ENCODE results near the gene SPIN1.

DNA sequence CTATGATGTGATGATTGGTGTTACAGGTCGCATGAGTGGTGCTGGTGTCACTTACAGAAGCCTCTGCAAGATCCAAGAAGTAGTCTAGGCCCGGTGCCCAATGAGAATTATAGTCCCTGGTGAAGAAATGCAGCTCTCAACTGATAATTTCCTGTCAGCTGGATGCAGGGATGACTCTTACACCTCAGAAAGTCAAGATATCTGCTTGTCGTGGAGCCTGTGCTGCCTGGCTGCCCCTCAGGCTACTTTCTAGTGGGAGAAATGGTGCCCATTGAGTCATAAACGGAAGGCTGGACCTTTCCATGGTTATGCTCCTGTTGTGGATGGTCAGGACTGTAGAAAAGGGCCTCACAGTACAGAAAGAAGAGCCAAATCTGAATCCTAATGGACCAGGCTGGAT is 99.9 kb downstream of the SPIN1 start:
- TF ChIP-seq POLR2AphosphoS5 (IDR thresholded peaks at IDR 0.05; ENCODE audit: low read depth, low read length), result no peak
- no peak for TF ChIP-seq CTCF (IDR thresholded peaks at IDR 0.05)
- no peak for TF ChIP-seq REST (IDR thresholded peaks at IDR 0.05; ENCODE audit: insufficient read depth in 1 of 2, low read depth in 2 of 2, low read length in 1 of 2)
- TF ChIP-seq SIN3A (IDR thresholded peaks at IDR 0.05; ENCODE audit: borderline replicate concordance, insufficient read depth, low read depth, low read length), result no peak
- TF ChIP-seq TCF7L2 (IDR thresholded peaks at IDR 0.05; ENCODE audit: low read depth, low read length), result no peak
